Measurements from ENCODE around the gene C10orf120.

- TF ChIP-seq CTCF (IDR thresholded peaks at IDR 0.05; ENCODE audit: insufficient read depth, low read length) (no peak), REST (IDR thresholded peaks at IDR 0.05; ENCODE audit: insufficient replicate concordance, low read depth) (no peak), POLR2AphosphoS5 (IDR thresholded peaks at IDR 0.05; ENCODE audit: low read depth) (no peak), GABPA (IDR thresholded peaks at IDR 0.05; ENCODE audit: low read depth) (no peak)
These were observed 43.9 kb downstream of the C10orf120 start for GRCh38 chr10:122655524-122656307.
